Keratinocyte (primary cell): ENCODE results near the gene MAN1C1. TPM values are rescaled to one million over a fixed set of nuclear protein-coding genes. Genes with fewer than 3 reads are reported as not detected.
"Not testable (repeated sequence)": the region's sequence is repeated elsewhere in the genome, so short reads cannot be mapped to it uniquely, and the experiment has no call there.

Source experiments
- DNase-seq: peaks from one replicate; pipeline ENCODE4 v3.0.0-alpha.2; 2011; ENCODE audit warnings: low read depth, missing footprints, low spot score
- FAIRE-seq: peaks from 2 replicates; lab custom pipeline; 2011; peaks lifted over from hg19 to GRCh38; lab: Jason Lieb, UNC
- H2AFZ ChIP-seq: 2 replicates; pipeline ENCODE4 v1.6.0; 2012; ENCODE audit warnings: low read length, control low read depth, inconsistent platforms; ENCODE audit not compliant: control insufficient read depth
- H3K27ac ChIP-seq: 2 replicates; pipeline ENCODE4 v1.5.1; 2011; ENCODE audit warnings: low read length; ENCODE audit not compliant: control insufficient read depth, insufficient read depth
- H3K27me3 ChIP-seq: 3 replicates; pipeline ENCODE4 v1.6.0; 2011; ENCODE audit warnings: low read length; ENCODE audit not compliant: control insufficient read depth, insufficient read depth; ENCODE audit errors: extremely low read depth
- H3K36me3 ChIP-seq, 2 experiments: 2 replicates in 1 of 2; 3 replicates in 1 of 2; pipeline ENCODE4 v1.5.1; 2011; ENCODE audit warnings: low read length in 2 of 2, mild to moderate bottlenecking in 1 of 2; ENCODE audit not compliant: control insufficient read depth in 2 of 2, insufficient read depth in 2 of 2; ENCODE audit errors: extremely low read depth in 1 of 2
- H3K4me1 ChIP-seq: 3 replicates; pipeline ENCODE4 v1.5.1; 2011; ENCODE audit warnings: low read length; ENCODE audit not compliant: control insufficient read depth, insufficient read depth; ENCODE audit errors: extremely low read depth
- H3K4me2 ChIP-seq: 3 replicates; pipeline ENCODE4 v1.6.0; 2011; ENCODE audit warnings: low read depth, low read length; ENCODE audit not compliant: control insufficient read depth, insufficient read depth; ENCODE audit errors: extremely low read depth
- H3K4me3 ChIP-seq, 3 experiments: fragments of 200-600 bp in 1 of 3; sonication (generic) in 1 of 3; 2 replicates in 2 of 3; 3 replicates in 1 of 3; pipeline ENCODE4 v1.5.1; 2011 to 2016; ENCODE audit warnings: low read length in 3 of 3, mild to moderate bottlenecking in 3 of 3, control low read depth in 2 of 3, inconsistent platforms in 1 of 3, low read depth in 1 of 3, mixed read lengths in 1 of 3, mixed run types in 1 of 3, moderate library complexity in 1 of 3; ENCODE audit not compliant: control insufficient read depth in 2 of 3, insufficient read depth in 2 of 3; ENCODE audit errors: extremely low read depth in 1 of 3
- H3K79me2 ChIP-seq: 2 replicates; pipeline ENCODE4 v1.6.0; 2012; ENCODE audit warnings: low read length; ENCODE audit not compliant: control insufficient read depth, insufficient read depth
- H3K9ac ChIP-seq: 3 replicates; pipeline ENCODE4 v1.6.0; 2011; ENCODE audit warnings: low read length; ENCODE audit not compliant: control insufficient read depth, insufficient read depth; ENCODE audit errors: extremely low read depth
- H3K9me1 ChIP-seq: 3 replicates; pipeline ENCODE4 v1.6.0; 2011; ENCODE audit warnings: low read length; ENCODE audit not compliant: control insufficient read depth, insufficient read depth; ENCODE audit errors: extremely low read depth
- H3K9me3 ChIP-seq: 2 replicates; pipeline ENCODE4 v1.5.1; 2012; ENCODE audit warnings: low read depth, low read length; ENCODE audit not compliant: control insufficient read depth
- H4K20me1 ChIP-seq: 3 replicates; pipeline ENCODE4 v1.6.0; 2011; ENCODE audit warnings: low read length; ENCODE audit not compliant: control insufficient read depth, insufficient read depth; ENCODE audit errors: extremely low read depth
- CTCF ChIP-seq, 3 experiments: IDR thresholded peaks in 1 of 3; conservative IDR thresholded peaks in 1 of 3; optimal IDR thresholded peaks in 1 of 3; 2 replicates in 2 of 3; 3 replicates in 1 of 3; pipeline versions ENCODE3 to v1.5.1; 2011; ENCODE audit warnings: low read length in 3 of 3, mild to moderate bottlenecking in 3 of 3, moderate library complexity in 2 of 3, control low read depth in 1 of 3, inconsistent platforms in 1 of 3; ENCODE audit not compliant: insufficient read depth in 2 of 3; ENCODE audit errors: extremely low read depth in 1 of 3
- EZH2 ChIP-seq: IDR thresholded peaks from one replicate; pipeline ENCODE4 v1.6.1; 2012; ENCODE audit warnings: inconsistent platforms, mild to moderate bottlenecking, low read length, moderate library complexity
- dilution Hi-C: fragments of 300-500 bp; cut with MboI; formaldehyde crosslinking; loops from one replicate; pipeline ENCODE4 v1.7.0; 2020; ENCODE audit warnings: low sequenced_read_pairs; ENCODE audit not compliant: extremely low pct_ligation_motif_present
- polyA plus RNA-seq, 5 experiments: library from polyadenylated mRNA; depleted of rRNA in 3 of 5; stranded (reverse) in 3 of 5; stranded (forward) in 1 of 5; unstranded in 1 of 5; fragments of >200 nt; gene quantifications; 1 replicate in 1 of 5; 2 replicates in 3 of 5; 3 replicates in 1 of 5; pipeline versions ENCODE4 v1.2.1 to v1.2.3, GENCODE V29; 2011 to 2012; ENCODE audit warnings: missing spikeins in 2 of 5, low read depth in 1 of 5, low replicate concordance in 1 of 5

MAN1C1 gene
- polyA plus RNA-seq, 1 donor (not counting 4 experiments of a cell fraction or from before 2014, with no cell fraction given) = 0.07 TPM

GRCh38 chr1:25695771-25696311 lies 79.2 kb downstream of the MAN1C1 start:
- H3K9me3 ChIP-seq = no peaks in the 10 kb centered on the region
- H3K27me3 ChIP-seq = no peaks in the 10 kb centered on the region
- no peaks in the 10 kb centered on the region for H3K79me2 ChIP-seq
- TF ChIP-seq CTCF (optimal IDR thresholded peaks at IDR 0.05 in 1 of 3, IDR thresholded peaks at IDR 0.05 in 1 of 3, conservative IDR thresholded peaks at IDR 0.05 in 1 of 3; ENCODE audit: extremely low read depth in 1 of 3, insufficient read depth in 2 of 3, low read length in 3 of 3) (no peak), EZH2 (no peak)
- H3K27ac ChIP-seq = peak overlapping the region; percentile 51
- H3K4me1 ChIP-seq = peaks cover 33% of the 10 kb centered on the region
- no peaks in the 10 kb centered on the region for H3K9me1 ChIP-seq
- no peaks in the 10 kb centered on the region for H4K20me1 ChIP-seq
- DNase-seq (peak; percentile 55), FAIRE-seq (peak; percentile 100)
- H3K36me3 ChIP-seq = no peaks in the 10 kb centered on the region
- peak overlapping the region; percentile 70 for H3K4me2 ChIP-seq
- H2AFZ ChIP-seq = no peak overlapping the region
- dilution Hi-C loops = no loop called here
- no peak overlapping the region for H3K9ac ChIP-seq
- H3K4me3 ChIP-seq = peak overlapping the region in 2 of 3 experiments; percentile 3 to 28

GRCh38 chr1:25696643-25697042 lies 80.1 kb downstream of the MAN1C1 start:
- FAIRE-seq, H3K27ac ChIP-seq, H3K9me1 ChIP-seq, dilution Hi-C loops, DNase-seq, H3K9me3 ChIP-seq, H4K20me1 ChIP-seq, H3K27me3 ChIP-seq, H3K36me3 ChIP-seq, H3K4me2 ChIP-seq, H3K9ac ChIP-seq, H3K79me2 ChIP-seq, H2AFZ ChIP-seq, H3K4me3 ChIP-seq: not testable (repeated sequence)
- H3K4me1 ChIP-seq = peaks cover 38% of the 10 kb centered on the region
